RPMI7951 (cell line): ENCODE results near the gene ARSG. TPM values are rescaled to one million over a fixed set of nuclear protein-coding genes. Genes with fewer than 3 reads are reported as not detected.

Experiments
- DNase-seq: peaks from one replicate; pipeline ENCODE4 v3.0.0-alpha.2; 2012; ENCODE audit warnings: low read depth
- total RNA-seq: library from RNA; depleted of rRNA; stranded (reverse); fragments of >200 nt; shearing (Covaris generic); gene quantifications from 2 replicates; pipeline ENCODE4 v1.2.3, GENCODE V29; 2014

Gene ARSG
- total RNA-seq, 1 experiment from 2014 or later, result 2.3 TPM

DNA sequence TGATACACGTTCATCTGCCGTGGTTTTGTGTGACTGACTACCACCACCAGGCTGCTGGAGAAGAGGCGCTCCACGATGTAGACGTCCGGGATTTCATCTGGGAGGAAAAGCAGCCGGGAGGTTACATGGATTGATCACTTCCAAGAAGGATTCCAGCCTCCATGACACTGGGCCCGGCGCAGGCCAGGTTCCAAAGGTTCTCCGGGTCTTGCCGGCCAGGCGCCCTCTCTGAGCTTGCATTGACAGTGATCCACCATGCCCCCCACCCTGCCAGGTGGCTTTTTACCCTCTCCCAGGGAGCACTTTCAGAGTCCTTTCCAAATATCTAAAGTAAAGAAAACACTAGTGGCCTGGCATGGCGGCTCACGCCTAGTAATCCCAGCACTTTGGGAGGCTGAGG lies 159.5 kb downstream of the ARSG start:
- DNase-seq, result no peak

DNA sequence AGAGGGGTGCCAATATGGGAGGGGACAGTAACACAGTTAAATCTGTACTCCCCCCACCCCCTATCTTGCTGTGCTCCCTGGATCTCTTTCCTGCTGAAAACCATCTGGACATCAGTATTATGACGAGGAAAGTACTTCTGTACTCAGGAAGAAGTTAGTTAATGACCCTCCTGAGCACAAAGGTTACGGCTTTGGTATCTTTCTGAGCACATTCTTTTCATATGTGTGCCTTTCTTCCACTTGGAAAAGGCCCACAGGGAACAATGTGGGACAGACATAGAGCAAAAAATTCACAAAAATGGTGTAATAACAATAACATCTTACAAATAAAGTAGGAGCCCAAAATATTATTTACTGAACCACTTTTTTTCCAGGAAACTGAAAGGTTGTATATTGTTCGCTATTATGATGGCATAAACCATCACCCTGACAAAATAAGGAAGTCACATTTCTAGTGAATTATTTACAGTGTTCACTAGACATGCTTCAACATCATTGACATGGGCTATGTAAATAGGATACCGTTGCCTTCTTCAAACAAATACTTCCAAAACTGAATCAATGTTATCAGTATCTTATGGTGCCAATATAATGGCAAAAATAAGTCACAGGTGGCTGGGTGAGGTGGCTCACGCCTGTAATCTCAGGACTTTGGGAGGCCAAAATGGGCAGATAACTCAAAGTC lies 160.5 kb downstream of the ARSG start:
- DNase-seq, result no peak

DNA sequence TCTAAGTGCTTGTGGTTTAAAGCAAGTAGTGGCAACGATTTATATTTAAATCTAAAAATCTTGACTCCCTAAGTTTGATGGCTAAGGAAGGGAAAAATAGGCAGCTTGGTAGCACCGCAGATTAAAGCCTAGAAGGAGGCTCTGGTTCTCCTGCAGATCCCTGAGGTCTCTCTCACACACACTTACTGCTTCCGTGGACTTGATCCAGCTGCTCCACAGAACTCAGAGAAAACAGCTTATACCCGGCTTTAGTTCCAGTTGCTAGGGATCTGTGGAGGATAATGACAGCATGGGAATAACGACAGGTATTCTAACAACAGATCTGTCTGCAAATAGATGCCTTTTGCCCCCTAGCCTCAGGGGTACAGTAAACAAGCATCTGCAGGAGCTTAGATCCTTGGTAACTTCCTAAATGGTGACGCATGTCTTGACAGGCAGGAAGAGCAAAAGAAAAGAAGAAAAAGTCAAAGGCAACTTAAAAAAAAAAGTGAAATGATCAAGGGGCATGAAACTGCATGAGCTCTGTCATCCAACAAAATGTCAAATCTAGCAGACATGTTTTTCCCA lies 161.5 kb downstream of the ARSG start:
- DNase-seq, result no peak

DNA sequence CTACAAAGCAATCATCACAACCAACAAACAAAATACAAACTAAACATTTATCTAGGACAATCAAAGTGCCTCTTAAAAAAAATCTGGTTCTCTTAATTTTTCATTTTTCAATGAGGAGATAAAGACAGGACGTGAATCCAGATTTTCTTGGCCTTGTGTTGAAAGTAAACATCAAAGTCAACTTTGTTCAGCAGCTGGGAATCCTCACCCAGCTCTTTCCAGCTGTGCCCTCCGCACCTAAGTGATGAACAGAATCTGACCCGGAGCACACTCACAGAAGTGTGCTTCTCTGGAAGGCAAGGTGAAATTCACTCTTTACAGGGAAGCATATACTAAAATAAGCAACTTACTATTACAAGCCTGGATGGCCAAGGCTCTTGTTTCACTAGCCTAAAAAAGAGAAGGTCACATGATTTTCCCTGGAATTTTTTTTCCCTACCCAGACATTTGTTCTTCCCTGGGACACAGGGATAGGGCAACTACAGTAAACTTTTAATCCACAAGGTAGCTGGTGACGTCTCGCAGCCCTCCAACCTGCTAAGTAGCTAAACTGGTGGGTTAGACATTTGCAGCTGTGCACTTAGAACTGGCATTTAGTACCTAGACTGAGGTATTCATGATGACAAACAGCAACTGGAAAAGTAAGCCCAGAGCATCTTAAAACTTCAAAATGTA lies 162.8 kb downstream of the ARSG start:
- DNase-seq, result no peak

DNA sequence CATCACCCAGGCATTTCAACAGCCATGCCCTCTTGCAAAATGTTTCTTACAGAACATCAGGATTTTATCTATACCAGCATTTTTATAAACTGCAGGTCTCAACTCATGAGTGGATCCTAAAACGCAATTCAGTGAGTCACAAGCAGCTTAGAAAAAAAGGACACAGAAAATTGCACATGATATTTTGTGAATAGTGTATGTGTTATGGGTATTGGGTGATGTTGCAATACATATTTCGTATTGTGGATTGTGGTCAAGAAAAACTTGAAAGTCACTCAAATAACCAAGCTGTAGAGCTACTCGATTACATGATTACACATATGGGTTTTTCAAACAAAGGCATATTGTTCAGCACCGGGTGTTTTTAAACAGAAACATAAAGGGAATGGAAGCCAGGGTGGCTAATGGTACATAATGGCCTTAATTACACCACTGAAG lies 164.6 kb downstream of the ARSG start:
- peak; percentile 34 for DNase-seq

DNA sequence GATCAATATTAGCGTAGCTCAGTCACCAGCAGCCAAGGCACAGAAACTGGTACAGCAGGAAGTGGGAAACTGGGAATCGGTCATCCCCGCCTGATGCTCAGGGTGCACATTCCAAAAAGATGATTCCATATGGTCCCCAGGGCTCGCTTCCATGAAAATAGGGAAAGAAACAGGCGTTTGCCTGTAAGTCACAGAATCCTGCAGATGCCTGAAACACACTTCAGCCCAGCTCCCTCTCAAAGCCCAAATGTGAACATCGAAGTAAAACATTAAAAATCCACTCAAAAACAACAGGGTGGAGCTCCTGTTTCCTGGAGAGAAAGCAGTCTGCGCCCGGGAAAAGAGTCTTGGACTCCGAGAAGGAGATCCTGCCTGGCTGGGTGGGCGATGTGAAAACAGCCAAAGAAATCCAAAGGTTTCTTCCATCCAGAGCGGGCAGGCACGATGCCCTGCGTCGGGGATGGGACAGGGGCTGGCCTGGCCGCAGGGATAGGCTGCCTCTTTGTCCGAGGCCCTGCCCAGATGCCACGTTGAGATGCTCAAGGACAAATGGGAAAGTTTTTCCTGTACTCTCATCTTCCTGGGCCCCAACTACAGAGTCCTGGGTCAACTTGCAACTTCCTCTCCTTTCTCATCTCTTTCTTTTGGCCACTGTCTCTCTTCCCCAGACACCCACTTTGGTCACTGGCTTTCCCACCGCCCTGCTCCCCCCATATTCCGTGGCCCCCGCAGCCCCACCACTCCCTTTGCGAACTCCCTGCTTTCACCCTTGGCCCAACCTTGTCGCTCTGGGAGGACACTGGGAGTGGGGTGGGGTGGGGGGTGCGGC lies 165.3 kb downstream of the ARSG start:
- peak; percentile 91 for DNase-seq

DNA sequence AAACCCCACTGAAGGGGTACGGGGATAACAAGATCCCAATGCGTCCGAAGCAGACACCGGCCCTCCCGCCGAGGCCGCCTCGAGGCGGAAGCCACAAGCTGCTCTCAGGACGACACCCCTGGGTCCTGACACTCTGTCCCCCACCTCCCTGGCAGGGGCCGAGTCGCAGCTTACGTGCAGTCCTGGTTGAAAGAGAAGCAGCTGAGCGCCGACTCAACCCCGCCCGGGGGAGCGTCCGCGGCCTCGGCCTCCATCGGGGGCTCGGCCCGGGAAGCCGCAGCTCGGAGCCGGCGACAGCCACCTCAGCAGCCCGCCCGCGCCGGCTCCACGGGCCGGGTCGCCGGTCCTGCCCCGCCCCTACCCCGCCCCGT lies 165.9 kb downstream of the ARSG start, which contains the start of gene WIPI1:
Gene WIPI1 (minus strand): TSS at position 329 of the 371 bp plus-strand sequence. CDS start 75 bp downstream, at position 254.
- no peak for DNase-seq

DNA sequence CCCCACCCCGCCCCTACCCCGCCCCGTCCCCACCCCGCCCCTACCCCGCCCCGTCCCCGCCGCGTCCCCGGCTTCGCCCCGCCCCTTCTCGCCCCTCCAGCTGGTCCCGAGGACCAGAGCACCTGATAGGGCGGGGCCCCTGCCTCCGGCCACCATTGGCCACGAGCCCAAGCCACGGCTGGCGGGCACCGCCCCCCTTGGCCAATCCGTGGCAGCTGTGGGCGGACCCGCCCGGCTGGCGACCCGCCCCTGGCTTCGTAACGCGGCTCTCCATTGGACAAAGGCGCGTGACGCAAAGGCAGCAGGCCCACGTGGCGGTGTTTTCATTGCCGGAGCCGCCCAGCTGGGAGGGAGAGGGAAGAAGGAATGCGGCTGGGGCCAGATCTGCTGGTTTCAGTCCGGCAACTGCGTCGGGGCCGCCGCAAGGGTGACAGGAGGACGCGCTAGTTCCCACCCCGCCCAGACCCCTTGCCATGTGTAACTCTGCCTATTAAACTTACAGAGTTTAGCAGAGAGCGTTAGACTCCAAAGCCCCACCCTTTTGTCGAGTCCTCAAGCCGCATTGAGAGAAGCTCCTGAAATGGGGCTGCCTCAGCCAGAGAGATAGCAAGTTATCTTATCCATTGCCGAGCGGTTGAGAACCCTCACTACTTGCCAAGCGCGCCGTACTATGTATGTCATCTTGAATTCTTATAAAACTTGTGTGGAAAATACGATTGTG lies 166.4 kb downstream of the ARSG start:
- peak; percentile 96 for DNase-seq

DNA sequence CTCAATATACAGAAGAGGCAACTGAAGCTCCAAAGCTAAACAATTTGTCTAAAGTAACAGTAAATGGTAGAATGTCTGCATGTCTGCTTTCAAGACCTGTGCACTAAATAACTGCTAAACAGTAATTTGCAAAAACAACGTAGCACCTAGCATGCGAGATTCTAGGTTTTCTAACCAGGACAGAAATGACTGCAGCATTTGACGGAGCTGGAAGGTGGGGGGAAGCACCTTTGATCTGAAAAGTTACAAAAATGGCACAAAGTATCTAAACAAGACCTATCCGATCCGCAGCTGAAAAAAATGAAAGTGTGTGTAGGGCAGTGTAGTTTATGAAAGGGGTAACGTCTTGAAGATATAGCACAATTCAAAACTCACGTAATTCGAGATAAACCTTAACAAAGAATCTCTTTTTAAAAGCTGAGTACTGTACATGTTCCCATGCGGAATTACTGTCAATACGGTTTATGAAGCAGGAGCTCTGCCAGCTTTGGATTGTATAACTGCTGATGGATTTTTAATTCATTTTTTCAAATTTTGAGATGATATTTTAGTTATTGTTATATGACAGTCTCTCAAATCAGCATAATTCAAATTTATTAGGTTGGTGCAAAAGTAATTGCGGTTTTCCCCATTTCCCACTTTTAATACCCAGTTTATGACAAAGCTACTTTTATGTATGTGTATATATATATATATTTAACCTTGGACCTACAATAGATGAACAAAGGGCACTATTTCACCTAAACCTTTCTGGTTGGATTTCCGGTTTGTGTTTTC lies 167.2 kb downstream of the ARSG start:
- no peak for DNase-seq

DNA sequence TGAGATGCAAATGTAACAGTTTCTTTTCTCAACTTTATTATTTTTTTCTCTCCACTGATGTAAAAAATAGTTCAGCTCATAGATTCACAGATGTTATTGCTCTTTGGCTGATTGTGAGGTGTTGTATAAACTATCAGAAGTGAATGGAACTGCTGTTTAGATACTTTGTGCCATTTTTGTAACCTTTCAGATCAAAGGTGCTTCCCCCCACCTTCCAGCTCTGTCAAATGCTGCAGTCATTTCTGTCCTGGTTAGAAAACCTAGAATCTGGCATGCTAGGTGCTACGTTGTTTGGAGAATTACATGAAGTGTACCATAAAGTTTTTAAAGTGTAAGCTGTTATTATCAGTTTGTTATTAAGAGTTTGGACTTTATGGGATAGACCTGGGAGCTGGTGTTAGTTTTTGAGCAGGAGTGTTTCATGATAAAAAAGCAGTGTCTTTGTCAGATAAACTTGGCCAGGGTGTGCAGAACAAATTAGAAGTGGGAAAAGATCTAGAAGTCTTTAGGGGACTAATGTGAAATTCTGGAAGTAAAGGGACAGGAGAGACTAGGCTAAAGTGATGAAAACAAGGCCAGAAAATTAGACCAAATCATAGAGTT lies 167.8 kb downstream of the ARSG start:
- no peak for DNase-seq

DNA sequence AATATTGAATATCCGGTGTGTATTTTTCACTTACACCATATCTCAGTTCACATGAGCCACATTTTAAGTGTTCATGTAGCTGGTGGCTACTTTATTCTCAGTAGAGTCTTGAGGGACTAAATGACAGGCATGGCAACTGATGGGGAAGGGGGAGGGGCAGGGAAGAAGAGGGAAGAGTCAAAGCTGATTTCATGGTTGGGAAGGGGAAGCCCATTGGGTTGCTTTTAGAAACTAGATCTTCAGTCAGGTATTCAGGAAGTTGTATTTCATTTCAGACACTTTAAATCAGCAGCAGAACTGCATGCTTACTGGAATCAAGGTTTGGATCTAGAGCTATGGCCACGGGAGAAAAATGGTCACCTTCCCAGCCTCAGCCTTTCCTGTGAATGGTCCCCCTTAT lies 168.9 kb downstream of the ARSG start:
- no peak for DNase-seq

DNA sequence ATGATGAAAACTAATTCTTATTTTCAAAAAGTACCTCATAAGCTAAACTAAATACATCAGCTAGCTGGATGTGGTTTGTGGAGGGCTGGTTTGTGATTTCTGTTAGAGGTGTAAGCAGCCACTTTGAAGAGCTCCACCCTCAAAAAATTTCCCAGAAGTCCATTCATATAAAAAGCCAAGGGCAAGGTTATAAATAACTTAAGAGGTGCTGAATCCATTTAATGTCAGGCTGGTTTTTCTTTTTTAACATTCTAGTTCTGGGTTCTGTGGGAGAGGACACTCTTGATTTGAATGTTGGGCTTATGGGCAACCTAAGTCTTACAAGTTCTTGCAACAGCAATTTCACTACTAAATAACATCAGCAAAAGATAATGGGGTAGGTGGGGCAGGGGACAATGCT lies 169.4 kb downstream of the ARSG start:
- no peak for DNase-seq

DNA sequence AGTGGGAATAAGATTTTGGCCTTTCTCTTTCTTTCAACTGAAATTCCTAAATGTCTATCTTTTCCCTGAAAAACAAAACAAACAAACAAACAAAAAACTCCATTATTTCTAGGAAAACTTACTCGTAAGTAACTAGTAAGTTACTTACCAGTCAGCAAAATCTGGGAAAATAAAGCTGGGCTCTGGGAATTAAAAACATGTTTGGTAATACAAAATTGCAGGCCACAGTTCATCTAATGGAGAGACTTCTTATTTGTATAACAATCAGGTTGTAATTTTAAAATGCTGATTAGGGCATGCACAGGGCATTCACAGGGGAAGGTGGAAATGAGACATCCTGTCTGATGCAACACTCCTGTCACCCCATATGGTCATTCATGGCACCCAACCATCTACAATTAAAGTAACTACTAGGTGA lies 169.8 kb downstream of the ARSG start:
- DNase-seq, result no peak

DNA sequence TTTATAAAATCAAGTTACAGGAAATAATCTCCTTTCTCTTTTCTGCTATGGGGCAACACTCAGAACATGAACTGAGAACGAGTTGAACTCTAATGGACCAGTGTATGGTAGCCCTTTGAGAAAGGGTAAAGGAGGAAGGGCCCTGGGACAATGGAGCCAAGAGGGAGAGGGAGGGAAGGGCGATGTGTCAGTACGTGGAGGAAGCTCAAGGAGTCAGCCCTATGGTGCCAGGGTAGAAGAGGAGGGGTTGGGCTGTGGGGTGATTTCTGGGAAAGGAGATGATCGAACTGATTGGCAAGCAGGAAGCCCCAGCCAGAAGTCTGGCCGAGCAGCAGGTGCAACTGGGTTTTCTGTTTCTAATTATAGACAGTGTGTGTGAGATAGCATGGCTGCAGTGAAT lies 170.3 kb downstream of the ARSG start:
- DNase-seq, result no peak

DNA sequence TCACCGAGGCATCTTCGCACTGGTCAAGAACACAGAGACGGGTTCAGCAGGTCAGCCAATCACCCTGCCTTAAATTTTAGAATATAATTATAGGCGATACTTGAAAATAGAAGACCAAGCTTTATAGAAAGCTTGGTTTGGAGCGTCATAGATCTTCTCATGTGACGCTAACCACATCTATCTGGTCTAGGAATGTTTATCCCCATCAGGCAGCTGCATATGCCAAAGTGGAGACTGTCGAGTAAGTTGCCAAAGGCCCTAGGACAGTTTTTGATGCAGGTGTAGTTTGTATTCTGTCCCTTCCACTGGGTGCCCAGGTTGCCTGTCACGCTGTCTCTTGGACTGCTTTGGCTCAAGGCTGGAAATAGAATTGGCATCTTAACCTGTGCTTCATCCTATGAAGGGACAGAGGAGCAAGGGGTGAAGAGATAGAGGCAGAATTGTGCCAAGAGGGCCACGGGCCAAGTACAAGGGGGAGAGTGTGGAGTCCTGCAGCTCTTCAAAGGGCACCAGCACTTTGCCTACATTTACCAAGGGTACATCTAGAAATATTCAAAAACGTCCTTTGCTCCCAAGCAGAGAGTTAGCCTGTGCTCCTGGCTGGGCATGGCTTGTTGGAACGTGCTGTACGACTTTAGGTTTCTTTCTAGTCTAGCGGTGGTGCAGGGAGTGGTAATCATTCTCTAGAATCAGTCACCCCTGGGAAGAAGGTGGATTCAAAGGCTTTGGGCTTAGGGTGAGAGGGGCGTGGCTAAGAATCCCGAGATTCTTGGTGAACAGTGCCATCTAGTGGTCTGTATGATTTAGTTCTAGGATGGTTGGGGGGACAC lies 171.3 kb downstream of the ARSG start:
- peak; percentile 75 for DNase-seq

DNA sequence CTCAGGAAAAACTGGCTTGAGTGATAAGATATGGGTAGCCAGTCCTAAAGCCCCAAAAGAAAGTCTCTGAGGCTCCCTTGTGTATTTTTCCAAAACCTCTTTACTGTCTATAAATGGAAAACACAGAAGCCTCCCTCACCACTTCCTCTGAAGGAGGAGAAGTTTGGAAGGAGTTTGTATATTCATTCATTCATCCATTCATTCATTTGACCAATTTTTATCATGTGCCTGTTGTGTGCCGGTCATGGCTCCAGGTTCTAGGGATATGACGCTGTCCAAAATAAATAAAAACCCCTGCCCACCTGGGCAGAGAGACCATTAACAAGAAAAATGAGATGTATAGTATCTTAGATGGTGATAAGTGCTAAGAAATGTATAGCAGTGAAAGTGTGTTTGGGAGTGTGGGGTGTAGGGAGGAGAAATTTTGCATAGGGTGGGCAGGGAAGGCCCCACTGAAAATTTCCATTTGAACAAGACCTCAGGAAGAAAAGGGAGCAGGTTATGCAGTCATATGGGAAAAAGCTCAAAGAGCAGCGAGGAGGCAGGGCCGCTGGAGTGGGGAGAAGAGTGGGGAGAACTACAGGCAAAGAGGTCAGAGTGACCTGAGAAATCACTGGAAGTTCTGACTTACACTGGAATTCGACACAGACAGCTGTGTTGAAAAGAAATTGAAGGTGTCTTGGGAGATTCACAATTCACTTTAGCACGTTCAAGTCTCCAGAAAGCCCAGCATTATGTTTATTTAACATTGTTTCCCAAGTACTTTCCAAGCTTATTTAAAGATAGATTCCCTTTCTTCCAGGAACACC lies 172.1 kb downstream of the ARSG start:
- DNase-seq, result no peak

DNA sequence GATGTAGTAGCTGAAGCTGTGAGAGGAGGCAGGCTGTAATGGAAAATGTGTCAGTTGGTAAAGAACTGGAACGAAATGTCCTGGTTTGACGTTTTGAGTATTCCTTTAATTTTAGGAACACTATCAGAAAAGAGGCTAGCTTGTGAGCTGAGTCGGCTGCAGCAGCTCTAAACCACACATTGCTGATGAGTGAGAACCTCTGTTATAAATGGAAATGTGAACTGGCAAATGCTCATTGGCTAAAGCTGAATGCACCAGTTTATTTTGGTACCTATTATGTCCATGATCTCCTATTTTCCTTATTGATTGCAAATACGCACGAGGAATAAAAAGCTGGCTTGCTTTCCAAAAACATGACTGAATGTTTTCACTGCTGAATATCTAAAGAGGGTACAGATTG lies 177.0 kb downstream of the ARSG start:
- DNase-seq, result peak; percentile 19

DNA sequence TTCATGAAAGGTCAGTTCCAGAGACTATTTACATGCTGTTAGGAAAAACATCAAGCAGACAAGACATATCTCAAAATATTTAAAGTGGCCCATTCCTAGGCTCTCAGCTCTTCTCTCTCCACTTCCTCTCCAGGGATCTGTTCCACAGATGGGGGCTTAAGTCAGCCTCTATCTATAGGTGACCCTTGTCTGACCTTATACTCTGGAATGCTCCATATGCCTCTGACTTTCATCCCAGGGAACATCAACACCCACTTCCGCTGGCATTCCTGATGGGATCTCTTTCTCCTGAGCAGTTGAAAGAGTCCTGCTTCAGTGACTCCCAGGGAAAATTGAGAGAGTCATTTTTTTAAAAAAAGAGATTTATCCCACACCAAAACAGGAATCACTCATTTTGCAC lies 177.5 kb downstream of the ARSG start:
- DNase-seq, result peak; percentile 56
